IPS-18c (cell line): ENCODE measurements around the gene APBA2.

ENCODE experiments used
- H3K4me3 ChIP-seq: 2 replicates; pipeline ENCODE4 v1.7.0; 2013; ENCODE audit warnings: low read depth, mild to moderate bottlenecking, low read length, moderate library complexity; ENCODE audit not compliant: insufficient read depth
- H3K9me3 ChIP-seq: one replicate; pipeline ENCODE4 v1.6.1; 2013; ENCODE audit warnings: mild to moderate bottlenecking, low read length, moderate library complexity; ENCODE audit not compliant: control insufficient read depth, insufficient read depth

The APBA2 gene

GRCh38 chr15:28991236-28992171 is 105.7 kb downstream of the APBA2 start:
- no peak overlapping the region for H3K4me3 ChIP-seq
- H3K9me3 ChIP-seq, result no peaks in the 10 kb centered on the region

DNA sequence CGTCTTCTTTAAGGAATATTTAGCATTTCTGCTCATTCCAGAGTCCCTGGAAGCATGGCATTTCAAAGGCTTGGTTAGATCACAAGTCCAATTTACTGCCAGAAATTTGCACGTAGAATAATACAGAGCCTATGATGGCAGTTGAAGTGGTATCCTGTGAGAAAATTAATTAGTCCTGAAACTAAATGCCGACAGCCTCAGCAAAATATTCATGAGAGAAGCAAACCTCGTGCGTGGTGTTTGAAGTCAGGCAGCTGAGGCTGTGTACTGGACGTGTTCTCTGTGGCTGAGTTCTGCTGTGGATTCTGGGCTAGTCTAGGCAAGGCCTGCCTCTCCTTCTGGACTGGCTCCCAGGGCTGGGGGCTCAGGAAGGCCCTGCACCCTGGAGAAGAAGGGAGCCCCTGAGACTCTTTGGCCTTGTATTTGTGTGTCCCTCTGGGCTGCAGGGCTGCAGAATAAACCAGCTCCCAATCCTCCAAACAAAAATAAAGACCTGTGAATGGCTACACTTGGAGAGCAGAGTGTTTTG is 106.6 kb downstream of the APBA2 start:
- Histone ChIP-seq H3K4me3 (no peak overlapping the region), H3K9me3 (no peaks in the 10 kb centered on the region)

DNA sequence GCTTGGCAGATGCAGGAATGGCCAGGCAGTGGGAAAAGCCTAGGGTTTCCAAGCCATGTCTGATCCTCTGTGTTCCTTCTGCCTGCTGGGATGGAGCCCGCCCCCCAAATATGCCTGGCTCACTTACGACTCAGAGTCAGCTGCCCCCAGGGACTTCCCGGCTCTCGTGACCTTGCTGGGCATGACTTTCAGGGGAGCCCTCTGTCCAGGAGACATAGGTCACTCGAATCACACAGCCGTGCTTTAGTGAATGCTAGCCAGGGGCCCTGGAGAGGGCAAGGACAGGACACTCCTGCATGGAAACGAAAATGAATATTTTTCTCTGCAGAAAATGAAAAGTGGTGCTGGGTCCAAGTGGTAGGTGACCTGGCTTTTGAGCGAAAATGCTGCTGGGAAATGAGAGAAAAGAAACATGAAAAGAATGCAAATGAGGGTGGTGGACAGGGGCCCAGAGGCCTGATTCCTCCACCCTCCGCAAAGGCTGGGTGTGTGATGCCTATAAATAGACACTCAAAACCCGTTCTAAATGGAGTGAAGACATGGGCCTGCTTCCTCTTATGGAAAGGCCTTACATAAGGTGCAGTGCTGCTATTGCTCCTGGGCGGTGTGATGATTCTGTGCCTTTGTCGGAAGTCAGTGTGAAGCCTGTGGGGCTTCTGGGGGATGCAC is 107.4 kb downstream of the APBA2 start:
- no peak overlapping the region for H3K4me3 ChIP-seq
- H3K9me3 ChIP-seq, result no peaks in the 10 kb centered on the region

DNA sequence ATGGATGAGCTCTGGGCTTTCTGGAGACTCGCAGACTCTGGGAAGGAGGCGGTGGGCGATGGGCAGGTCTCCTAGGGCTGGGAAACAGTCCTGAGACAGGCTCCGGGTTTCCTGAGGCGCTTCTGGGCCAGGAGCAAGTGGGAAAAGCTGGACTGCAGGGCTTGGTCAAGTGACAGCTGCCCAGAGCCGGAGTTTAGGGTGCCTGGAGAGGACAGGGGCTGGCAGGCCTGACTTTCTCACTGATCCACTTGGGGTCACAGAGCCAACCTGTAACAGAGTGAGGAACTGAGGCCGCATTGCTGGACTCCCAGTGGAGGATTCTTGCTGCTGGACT is 107.9 kb downstream of the APBA2 start:
- Histone ChIP-seq H3K4me3 (no peak overlapping the region), H3K9me3 (no peaks in the 10 kb centered on the region)

DNA sequence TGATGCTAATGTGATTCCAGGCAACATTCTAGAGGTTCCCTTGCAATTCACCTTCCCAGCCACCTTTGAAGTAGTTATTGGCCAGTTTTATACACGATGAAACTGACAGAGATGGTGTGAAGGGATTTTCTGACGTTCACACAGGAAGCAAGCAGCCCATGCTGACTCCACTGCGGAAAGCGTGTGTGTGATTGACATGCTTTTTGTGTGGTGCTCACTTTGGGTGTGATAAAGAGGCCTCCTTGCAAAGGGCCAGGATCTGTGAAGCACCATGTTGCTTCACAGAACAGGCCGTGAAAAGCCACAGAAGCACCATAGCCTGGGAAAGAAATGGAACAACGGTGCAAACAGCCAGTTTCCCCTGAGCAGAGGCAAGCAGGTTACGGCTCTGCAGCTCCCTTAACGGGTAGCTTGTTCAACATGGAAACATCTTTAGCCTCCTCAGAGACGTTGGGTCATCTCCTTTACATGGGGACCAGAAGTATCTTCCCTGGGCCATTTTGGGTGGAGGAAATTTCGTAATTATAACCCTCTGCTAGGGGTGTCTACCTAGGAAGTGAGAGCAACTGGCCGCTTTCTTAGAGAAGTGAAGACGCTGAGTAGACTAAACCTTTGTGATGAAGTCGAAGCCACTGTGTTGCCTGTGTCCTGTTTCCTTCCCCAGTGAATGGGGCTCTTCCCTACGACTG is 108.5 kb downstream of the APBA2 start:
- Histone ChIP-seq H3K4me3 (no peak overlapping the region), H3K9me3 (no peaks in the 10 kb centered on the region)

- no peak overlapping the region for H3K4me3 ChIP-seq
- no peaks in the 10 kb centered on the region for H3K9me3 ChIP-seq
Observed at GRCh38 chr15:28994831-28995596, 109.2 kb downstream of the APBA2 start.

GRCh38 chr15:28995705-28996104 is 109.9 kb downstream of the APBA2 start:
- Histone ChIP-seq H3K9me3 (no peaks in the 10 kb centered on the region), H3K4me3 (no peak overlapping the region)

DNA sequence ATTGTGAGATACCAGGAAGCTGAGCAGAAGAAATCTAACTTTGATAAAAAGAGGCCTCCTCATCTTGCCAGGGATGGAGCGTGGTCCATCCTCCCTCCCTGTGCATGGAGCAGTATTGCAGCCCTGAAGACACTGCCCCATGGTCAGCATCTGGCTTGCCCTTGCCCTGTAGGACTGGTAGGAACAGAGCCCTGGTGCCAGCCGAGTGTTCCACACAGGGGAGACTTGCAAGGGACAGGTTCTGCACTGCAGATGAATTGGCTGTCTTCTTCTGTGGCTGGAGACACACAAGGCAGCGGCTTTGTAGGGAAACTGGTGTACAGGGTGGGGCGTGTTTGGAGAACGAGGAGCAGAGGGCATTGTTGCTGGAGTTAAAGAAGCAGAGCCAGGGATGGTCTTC is 110.5 kb downstream of the APBA2 start:
- Histone ChIP-seq H3K4me3 (no peak overlapping the region), H3K9me3 (no peaks in the 10 kb centered on the region)

DNA sequence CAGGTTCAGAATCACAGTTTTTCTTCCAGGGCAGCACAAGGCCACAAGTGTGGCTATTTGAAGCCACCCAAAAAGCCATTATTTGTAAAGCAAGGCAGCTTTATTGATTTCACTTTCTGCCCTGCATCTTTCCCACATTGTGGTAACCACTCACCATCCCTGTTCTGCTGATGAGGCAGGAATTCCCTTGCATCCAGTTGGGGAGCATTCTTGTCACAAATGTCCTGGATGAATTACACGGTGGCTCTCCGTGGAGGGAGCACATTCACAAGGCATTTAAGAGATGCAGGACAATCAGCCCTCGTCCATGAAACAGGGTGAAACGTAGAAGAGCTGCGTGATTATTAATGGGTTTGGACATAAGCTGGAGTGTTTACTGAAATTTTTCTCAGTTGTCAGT is 111.2 kb downstream of the APBA2 start:
- H3K9me3 ChIP-seq, result no peaks in the 10 kb centered on the region
- H3K4me3 ChIP-seq, result no peak overlapping the region

GRCh38 chr15:28997791-28998190 is 112.0 kb downstream of the APBA2 start:
- Histone ChIP-seq H3K4me3 (no peak overlapping the region), H3K9me3 (no peaks in the 10 kb centered on the region)

GRCh38 chr15:28998511-28998910 is 112.7 kb downstream of the APBA2 start:
- Histone ChIP-seq H3K4me3 (no peak overlapping the region), H3K9me3 (no peaks in the 10 kb centered on the region)

DNA sequence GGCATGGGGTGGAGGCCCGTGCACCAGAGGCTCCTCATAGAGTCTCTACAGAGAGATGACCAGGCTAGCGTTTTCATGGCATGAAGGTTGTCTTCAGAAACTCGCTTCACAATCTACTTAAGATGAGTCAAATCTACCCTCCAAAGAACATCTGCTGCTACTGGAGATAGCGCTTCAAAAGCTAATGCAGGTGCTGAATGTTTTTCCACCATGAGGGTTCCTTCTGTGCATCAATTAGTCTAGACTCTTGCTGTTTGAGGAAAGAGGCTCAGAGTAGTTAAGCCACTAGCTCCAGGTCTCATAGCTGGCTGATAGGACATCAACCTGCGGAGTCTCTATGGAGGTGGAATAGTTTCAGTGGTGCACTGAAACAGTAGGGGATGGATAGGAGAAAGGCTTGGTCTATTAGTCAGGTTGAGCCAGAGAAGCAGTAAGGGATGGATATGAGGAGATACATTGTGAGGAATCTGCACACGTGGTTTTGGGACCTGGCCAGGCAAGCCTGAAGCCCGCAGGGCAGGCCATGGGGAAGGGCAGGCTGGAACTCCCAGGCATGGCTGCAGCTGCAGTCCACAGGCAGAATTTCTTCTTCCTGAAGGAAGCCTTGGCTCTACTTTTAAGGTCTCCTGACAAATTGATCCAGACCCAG is 117.5 kb downstream of the APBA2 start:
- Histone ChIP-seq H3K9me3 (no peaks in the 10 kb centered on the region), H3K4me3 (no peak overlapping the region)

- no peak overlapping the region for H3K4me3 ChIP-seq
- no peaks in the 10 kb centered on the region for H3K9me3 ChIP-seq
Observed at GRCh38 chr15:29003840-29004233, 118.1 kb downstream of the APBA2 start.

GRCh38 chr15:29005931-29006330 is 120.2 kb downstream of the APBA2 start:
- H3K9me3 ChIP-seq, result no peaks in the 10 kb centered on the region

GRCh38 chr15:29008846-29009245 is 123.1 kb downstream of the APBA2 start:
- H3K4me3 ChIP-seq, result no peak overlapping the region
- no peaks in the 10 kb centered on the region for H3K9me3 ChIP-seq

More at GRCh38 chr15:29005931-29006330, 120.2 kb downstream of the APBA2 start:
- H3K4me3 ChIP-seq, result no peak overlapping the region

DNA sequence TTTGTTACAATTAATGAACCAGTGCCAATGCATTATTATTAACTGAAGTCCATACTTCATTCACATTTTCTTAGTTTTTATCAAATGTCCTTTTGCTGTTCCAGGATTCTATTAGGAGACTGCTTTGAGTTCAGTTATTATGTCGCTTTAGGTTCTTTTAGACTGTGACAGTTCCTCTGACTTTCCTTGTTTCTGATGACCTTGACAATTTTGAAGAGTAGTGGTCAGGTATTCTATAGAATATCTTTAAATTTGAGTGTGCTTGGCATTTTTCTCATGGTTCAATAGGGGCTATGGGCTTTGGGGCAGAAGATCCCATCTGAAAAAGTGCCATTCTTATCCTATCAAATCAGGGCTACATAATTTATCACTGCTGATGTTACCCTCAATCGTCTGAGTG is 126.3 kb downstream of the APBA2 start:
- no peak overlapping the region for H3K4me3 ChIP-seq
- H3K9me3 ChIP-seq, result no peaks in the 10 kb centered on the region

DNA sequence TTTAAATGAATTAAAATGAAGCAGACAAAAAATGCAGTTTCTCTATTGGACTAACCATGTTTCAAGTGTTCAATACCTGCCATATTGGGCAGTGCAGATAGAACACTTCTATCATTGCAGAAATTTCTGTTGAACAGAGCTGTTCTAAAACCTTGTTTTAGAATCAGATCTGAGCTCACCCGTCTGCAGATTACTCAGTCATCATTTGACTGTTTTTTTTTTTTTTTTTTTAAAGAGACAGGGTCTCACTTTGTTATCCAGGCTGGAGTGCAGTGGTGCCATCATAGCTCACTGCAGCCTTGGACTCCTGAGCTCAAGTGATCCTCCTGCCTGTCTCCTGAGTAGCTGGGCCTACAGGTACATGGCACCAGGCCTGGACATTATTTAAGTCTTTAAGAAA is 128.7 kb downstream of the APBA2 start:
- Histone ChIP-seq H3K9me3 (no peaks in the 10 kb centered on the region), H3K4me3 (no peak overlapping the region)
